K562 (cell line): ENCODE data around the gene HSFX3. TPM values are rescaled to one million over a fixed set of nuclear protein-coding genes. Genes with fewer than 3 reads are reported as not detected.

Source experiments
- ATAC-seq: fragments of 200-7000 bp; cut with Tn5 transposase; 3 replicates; pipeline ENCODE4 v1.9.1; 2020; ENCODE audit warnings: moderate library complexity
- BruUV-seq: library from RNA; stranded (reverse); fragments of 400-500 nt; replicated peaks from 2 replicates; lab custom pipeline; 2021; lab: Mats Ljungman, UMichigan
- CTCF ChIA-PET: fragments of 300-600 bp; formaldehyde crosslinking; extraction: SDS; loops from one replicate; lab custom pipeline; 2021; ENCODE audit warnings: low intra/inter-chr PET ratio; lab: Yijun Ruan, JAX
- POLR2A ChIA-PET: fragments of 300-600, 350-650 bp; sonication (Branson Sonifier 250); formaldehyde crosslinking; extraction: SDS; loops from one replicate; lab custom pipeline; 2021; ENCODE audit warnings: antibody characterized with exemption, inconsistent platforms; lab: Yijun Ruan, JAX
- DNase-seq, 4 experiments: peaks; one replicate each; pipeline versions ENCODE4 v3.0.0 to v3.0.0-alpha.2; 2011 to 2018; ENCODE audit warnings: low spot score in 3 of 4, mixed read lengths in 3 of 4; ENCODE audit errors: extremely low read depth in 1 of 4
- FAIRE-seq: peaks from 2 replicates; lab custom pipeline; 2011; peaks lifted over from hg19 to GRCh38; lab: Jason Lieb, UNC
- H2AFZ ChIP-seq: 2 replicates; pipeline ENCODE4 v1.6.0; 2011; ENCODE audit warnings: low read depth, low read length, control low read depth, inconsistent platforms
- H3K27ac ChIP-seq: fragments of 200-600 bp; 3 replicates; pipeline ENCODE4 v1.8.0; 2011; ENCODE audit warnings: low read depth, mild to moderate bottlenecking, control low read depth, inconsistent platforms, low read length, moderate library complexity, mixed read lengths; ENCODE audit errors: extremely low read depth
- H3K27me3 ChIP-seq, 2 experiments: fragments of 300-600 bp in 1 of 2; 2 replicates in 1 of 2; 3 replicates in 1 of 2; pipeline versions ENCODE4 v1.6.0 to v1.8.0; 2011; ENCODE audit warnings: inconsistent platforms in 2 of 2, low read length in 2 of 2, mild to moderate bottlenecking in 1 of 2, mixed read lengths in 1 of 2, moderate library complexity in 1 of 2; ENCODE audit not compliant: control insufficient read depth in 2 of 2, insufficient read depth in 2 of 2
- H3K36me3 ChIP-seq: fragments of 300-600 bp; 3 replicates; pipeline ENCODE4 v1.8.0; 2011; ENCODE audit warnings: mild to moderate bottlenecking, low read length, inconsistent platforms; ENCODE audit not compliant: control insufficient read depth, insufficient read depth
- H3K4me1 ChIP-seq, 2 experiments: fragments of 200-600 bp in 1 of 2; replicated peaks in 1 of 2; 2 replicates in 1 of 2; 3 replicates in 1 of 2; pipeline versions ENCODE4 v1.5.1 to v1.8.0; 2011; ENCODE audit warnings: inconsistent platforms in 2 of 2, low read length in 2 of 2, mild to moderate bottlenecking in 1 of 2, mixed read lengths in 1 of 2, moderate library complexity in 1 of 2; ENCODE audit not compliant: control insufficient read depth in 2 of 2, insufficient read depth in 2 of 2
- H3K4me2 ChIP-seq: 2 replicates; pipeline ENCODE4 v1.6.1; 2011; ENCODE audit warnings: low read length, control low read depth, inconsistent platforms, mixed read lengths; ENCODE audit not compliant: insufficient read depth
- H3K4me3 ChIP-seq: fragments of 200-600 bp; sonication (generic), shearing (Covaris generic); 2 replicates; pipeline ENCODE4 v1.5.1; 2016; ENCODE audit warnings: control low read depth, inconsistent platforms
- H3K79me2 ChIP-seq: fragments of 200-600 bp; 3 replicates; pipeline ENCODE4 v1.8.0; 2011; ENCODE audit warnings: low read length, inconsistent platforms; ENCODE audit not compliant: control insufficient read depth, insufficient read depth
- H3K9ac ChIP-seq, 2 experiments: 2 replicates each; pipeline versions ENCODE4 v1.6.0 to v1.6.1; 2011; ENCODE audit warnings: low read depth in 2 of 2, low read length in 2 of 2, control low read depth in 1 of 2, inconsistent platforms in 1 of 2, mild to moderate bottlenecking in 1 of 2, mixed read lengths in 1 of 2; ENCODE audit not compliant: insufficient read depth in 1 of 2
- H3K9me1 ChIP-seq: one replicate; pipeline ENCODE4 v1.6.0; 2011; ENCODE audit warnings: inconsistent platforms, mild to moderate bottlenecking, low read length, moderate library complexity; ENCODE audit not compliant: control insufficient read depth, insufficient read depth
- H3K9me3 ChIP-seq: replicated peaks from 2 replicates; pipeline ENCODE4 v1.5.1; 2011; ENCODE audit warnings: low read depth, low read length, inconsistent platforms; ENCODE audit not compliant: control insufficient read depth, insufficient read depth
- H4K20me1 ChIP-seq: replicated peaks from 2 replicates; pipeline ENCODE4 v1.6.1; 2011; ENCODE audit warnings: low read length, inconsistent platforms, mixed read lengths; ENCODE audit not compliant: control insufficient read depth, insufficient read depth
- HIVEP1 ChIP-seq: fragments of 250-450 bp; sonication (Bioruptor Pico); IDR thresholded peaks from 2 replicates; pipeline ENCODE4 v1.4.0; 2020; ENCODE audit warnings: mild to moderate bottlenecking
- MIER1 ChIP-seq: fragments of 450-650 bp; IDR thresholded peaks from 2 replicates; pipeline ENCODE4 v1.6.1; 2016; ENCODE audit warnings: antibody characterized with exemption, mild to moderate bottlenecking, low read depth
- U2AF2 ChIP-seq: fragments of 200-400 bp; formaldehyde crosslinking; optimal IDR thresholded peaks from 2 replicates; pipeline ENCODE3; 2017; ENCODE audit warnings: low read depth, mild to moderate bottlenecking, low read length
- WGBS: fragments of 100-300 bp; shearing (Covaris generic); methylation state at CpG from one replicate; pipeline ENCODE4 v1.1.6; 2016; ENCODE audit warnings: low coverage, mixed read lengths; ENCODE audit not compliant: insufficient coverage; ENCODE audit errors: missing lambda C conversion rate; 5-methylcytosine and 5-hydroxymethylcytosine counted together
- in situ Hi-C: fragments of 300-500 bp; cut with MboI; formaldehyde crosslinking; loops from 4 replicates; pipeline ENCODE4 v1.15.0; 2018; ENCODE audit warnings: inconsistent platforms, mixed read lengths
- intact Hi-C: fragments of 100-400 bp; cut with micrococcal nuclease; formaldehyde crosslinking; loops from 2 replicates; pipeline ENCODE4 v1.14.2; 2022
- polyA plus RNA-seq, 8 experiments: library from polyadenylated mRNA; depleted of rRNA in 4 of 8; stranded (reverse) in 5 of 8; unstranded in 3 of 8; fragments of >200 nt; fragmentation: Nextera tagmentation in 2 of 8; fragmentation: Illumina TruSeq in 1 of 8; extraction: Ambion mirVana in 2 of 8; extraction: Trizol in 1 of 8; gene quantifications; 2 replicates each; pipeline versions ENCODE4 v1.2.1 to v1.2.3, GENCODE V29; 2011 to 2014; ENCODE audit warnings: inconsistent platforms in 1 of 8, missing spikeins in 1 of 8
- total RNA-seq, 7 experiments: library from RNA; depleted of rRNA in 6 of 7; stranded (reverse); fragments of >200 nt in 6 of 7; fragmentation: Illumina TruSeq in 2 of 7; extraction: Trizol in 2 of 7; gene quantifications; 2 replicates each; pipeline versions ENCODE4 v1.2.1 to v1.2.3, GENCODE V29; 2011 to 2021; ENCODE audit warnings: low replicate concordance in 1 of 7
- TF ChIP-seq, protein P1 (sequence below): sonication (generic); formaldehyde crosslinking; IDR thresholded peaks from 2 replicates; pipeline ENCODE4 v1.8.1; 2023; ENCODE audit warnings: mild to moderate bottlenecking, missing genetic modification reagents

The HSFX3 gene
- total and polyA plus RNA-seq, 9 of the 15 experiments (the other 6 are each of a cell fraction or from before 2014, with no cell fraction given) = 0.08 to 0.10 TPM; not detected in 7

- H2AFZ ChIP-seq = no peak overlapping the region
- no peaks in the 10 kb centered on the region for H3K36me3 ChIP-seq
- H3K4me1 ChIP-seq = peaks cover 0 to 3% of the 10 kb centered on the region in 2 experiments; a peak in 2 of 5 replicates
- no peak overlapping the region for H3K4me2 ChIP-seq
- ChIA-PET POLR2A (no interaction called here), CTCF (no interaction called here)
- 0 out of 5 replicates have a peak, but pooled peaks cover 0 to 4% of the 10 kb centered on the region in 2 experiments for H3K27me3 ChIP-seq
- no peak overlapping the region for H3K9ac ChIP-seq
- no peak for TF ChIP-seq HIVEP1
- TF ChIP-seq U2AF2 = no peak
- TF ChIP-seq, protein P1, sequence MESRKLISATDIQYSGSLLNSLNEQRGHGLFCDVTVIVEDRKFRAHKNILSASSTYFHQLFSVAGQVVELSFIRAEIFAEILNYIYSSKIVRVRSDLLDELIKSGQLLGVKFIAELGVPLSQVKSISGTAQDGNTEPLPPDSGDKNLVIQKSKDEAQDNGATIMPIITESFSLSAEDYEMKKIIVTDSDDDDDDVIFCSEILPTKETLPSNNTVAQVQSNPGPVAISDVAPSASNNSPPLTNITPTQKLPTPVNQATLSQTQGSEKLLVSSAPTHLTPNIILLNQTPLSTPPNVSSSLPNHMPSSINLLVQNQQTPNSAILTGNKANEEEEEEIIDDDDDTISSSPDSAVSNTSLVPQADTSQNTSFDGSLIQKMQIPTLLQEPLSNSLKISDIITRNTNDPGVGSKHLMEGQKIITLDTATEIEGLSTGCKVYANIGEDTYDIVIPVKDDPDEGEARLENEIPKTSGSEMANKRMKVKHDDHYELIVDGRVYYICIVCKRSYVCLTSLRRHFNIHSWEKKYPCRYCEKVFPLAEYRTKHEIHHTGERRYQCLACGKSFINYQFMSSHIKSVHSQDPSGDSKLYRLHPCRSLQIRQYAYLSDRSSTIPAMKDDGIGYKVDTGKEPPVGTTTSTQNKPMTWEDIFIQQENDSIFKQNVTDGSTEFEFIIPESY = no peak
- no peak for TF ChIP-seq MIER1
- FAIRE-seq (no peak), DNase-seq (no peak), ATAC-seq (no peak)
- H3K27ac ChIP-seq = no peak overlapping the region
- no peaks in the 10 kb centered on the region for H3K79me2 ChIP-seq
- BruUV-seq = no TSS peak
- H3K9me1 ChIP-seq = no peaks in the 10 kb centered on the region
- 0% methylated on average over 2 of the region's 2 CpGs for WGBS
- H4K20me1 ChIP-seq = no peaks in the 10 kb centered on the region
- no peaks in the 10 kb centered on the region for H3K9me3 ChIP-seq
- in situ Hi-C loops (loop anchor here (10.0 kb wide), 1 partner anchor 55 kb away; no protein-coding TSS in a partner anchor), intact Hi-C loops (no loop called here)
- no peak overlapping the region for H3K4me3 ChIP-seq
Measured at GRCh38 chrX:149569770-149570169, 20.0 kb upstream of the HSFX3 start.
